PC-3 (cell line): Measurements from ENCODE around the gene SNTN. TPM values are rescaled to one million over a fixed set of nuclear protein-coding genes. Genes with fewer than 3 reads are reported as not detected.

Experiments used
- ATAC-seq: fragments of 200-7000 bp; cut with Tn5 transposase; 2 replicates; pipeline ENCODE4 v1.9.1; 2020; ENCODE audit warnings: mild to moderate bottlenecking, moderate library complexity
- Bru-seq: library from RNA; stranded (reverse); fragments of 400-500 nt; gene quantifications from one replicate; lab custom pipeline; 2021; lab: Mats Ljungman, UMichigan
- BruChase-seq, 2 experiments: library from RNA; stranded (reverse); fragments of 400-500 nt; gene quantifications; one replicate each; lab custom pipeline; 2021; lab: Mats Ljungman, UMichigan
- BruUV-seq: library from RNA; stranded (reverse); fragments of 400-500 nt; replicated peaks from 2 replicates; lab custom pipeline; 2021; lab: Mats Ljungman, UMichigan
- CTCF ChIA-PET: fragments of 300-600 bp; sonication (Branson Sonifier 250); formaldehyde crosslinking; loops from one replicate; lab custom pipeline; 2022; ENCODE audit warnings: antibody characterized with exemption; lab: Charles Lee
- POLR2A ChIA-PET: fragments of 300-600 bp; sonication (Branson Sonifier 250); formaldehyde crosslinking; loops from one replicate; lab custom pipeline; 2022; ENCODE audit warnings: antibody characterized with exemption; ENCODE audit not compliant: unreplicated experiment; lab: Charles Lee
- DNase-seq: peaks from one replicate; pipeline ENCODE4 v3.0.0-alpha.2; 2015
- H2AFZ ChIP-seq: fragments of 300-600 bp; sonication (generic); 2 replicates; pipeline ENCODE4 v1.6.0; 2016; ENCODE audit warnings: antibody characterized with exemption, low read length
- H3F3A ChIP-seq: fragments of 300-600 bp; sonication (generic); one replicate; pipeline ENCODE4 v1.6.0; 2017; ENCODE audit warnings: antibody characterized with exemption, low read length, control low read depth, mild to moderate bottlenecking; ENCODE audit not compliant: unreplicated experiment
- H3K27ac ChIP-seq: fragments of 300-600 bp; sonication (generic); 2 replicates; pipeline ENCODE4 v1.5.1; 2016; ENCODE audit warnings: mild to moderate bottlenecking, low read length
- H3K27me3 ChIP-seq: fragments of 300-600 bp; sonication (generic); 2 replicates; pipeline ENCODE4 v1.6.1; 2016; ENCODE audit warnings: low read length, mixed read lengths
- H3K36me3 ChIP-seq: fragments of 300-600 bp; sonication (generic); 2 replicates; pipeline ENCODE4 v1.6.1; 2016; ENCODE audit warnings: low read depth, mixed run types, low read length, mixed read lengths
- H3K4me1 ChIP-seq: fragments of 300-600 bp; sonication (generic); 2 replicates; pipeline ENCODE4 v1.5.1; 2016; ENCODE audit warnings: low read length; ENCODE audit not compliant: insufficient read depth
- H3K4me2 ChIP-seq: fragments of 300-600 bp; sonication (generic); 2 replicates; pipeline ENCODE4 v1.6.0; 2016; ENCODE audit warnings: low read length
- H3K4me3 ChIP-seq: fragments of 300-600 bp; sonication (generic); 2 replicates; pipeline ENCODE4 v1.5.1; 2016; ENCODE audit warnings: mild to moderate bottlenecking, low read length, mixed read lengths
- H3K79me2 ChIP-seq: fragments of 300-600 bp; sonication (generic); 2 replicates; pipeline ENCODE4 v1.6.1; 2017; ENCODE audit warnings: low read length, mixed read lengths
- H3K9ac ChIP-seq: fragments of 300-600 bp; sonication (generic); 2 replicates; pipeline ENCODE4 v1.6.0; 2016; ENCODE audit warnings: mild to moderate bottlenecking, low read length
- H3K9me2 ChIP-seq: fragments of 300-600 bp; sonication (generic); replicated peaks from 2 replicates; pipeline ENCODE4 v1.6.1; 2016; ENCODE audit warnings: mixed run types, low read length, mixed read lengths
- H3K9me3 ChIP-seq: fragments of 300-600 bp; sonication (generic); 2 replicates; pipeline ENCODE4 v1.6.1; 2016; ENCODE audit warnings: low read length, mixed read lengths
- H4K20me1 ChIP-seq: fragments of 300-600 bp; sonication (generic); 2 replicates; pipeline ENCODE4 v1.6.1; 2016; ENCODE audit warnings: low read length, mixed read lengths
- EZH2 ChIP-seq: fragments of 300-600 bp; sonication (generic); IDR thresholded peaks from one replicate; pipeline ENCODE4 v1.6.1; 2017; ENCODE audit warnings: antibody characterized with exemption, mild to moderate bottlenecking, low read length; ENCODE audit not compliant: unreplicated experiment
- EZH2phosphoT487 ChIP-seq: fragments of 300-600 bp; sonication (generic); IDR thresholded peaks from 2 replicates; pipeline ENCODE4 v1.6.1; 2018; ENCODE audit warnings: mild to moderate bottlenecking, antibody characterized with exemption, low read length, borderline replicate concordance
- intact Hi-C: fragments of 100-400 bp; cut with micrococcal nuclease; formaldehyde crosslinking; loops from 2 replicates; pipeline ENCODE4 v1.9.0; 2023
- long read RNA-seq: library from polyadenylated mRNA; unstranded; transcript quantifications from one replicate; pipeline ENCODE4 v2.0.0, GENCODE V29; 2021; ENCODE audit not compliant: unreplicated experiment
- total RNA-seq: library from RNA; depleted of rRNA; stranded (reverse); fragments of >200 nt; gene quantifications from 2 replicates; pipeline ENCODE4 v1.2.3, GENCODE V29; 2014; rRNA removed
- TF ChIP-seq, protein P1 (sequence below): fragments of 300-600 bp; sonication (generic); conservative IDR thresholded peaks from 2 replicates; pipeline ENCODE4 v1.5.1; 2017; ENCODE audit warnings: antibody characterized with exemption, low read depth, mild to moderate bottlenecking, low read length

The SNTN gene
- total RNA-seq (not detected in 2 replicates), Bru-seq, nascent RNA (not detected), BruChase-seq, experiment 1, labeled RNA remaining after a 6-hour chase (not detected), BruChase-seq, experiment 2, labeled RNA remaining after a 2-hour chase (not detected)
- long read RNA-seq: 0 reads

DNA sequence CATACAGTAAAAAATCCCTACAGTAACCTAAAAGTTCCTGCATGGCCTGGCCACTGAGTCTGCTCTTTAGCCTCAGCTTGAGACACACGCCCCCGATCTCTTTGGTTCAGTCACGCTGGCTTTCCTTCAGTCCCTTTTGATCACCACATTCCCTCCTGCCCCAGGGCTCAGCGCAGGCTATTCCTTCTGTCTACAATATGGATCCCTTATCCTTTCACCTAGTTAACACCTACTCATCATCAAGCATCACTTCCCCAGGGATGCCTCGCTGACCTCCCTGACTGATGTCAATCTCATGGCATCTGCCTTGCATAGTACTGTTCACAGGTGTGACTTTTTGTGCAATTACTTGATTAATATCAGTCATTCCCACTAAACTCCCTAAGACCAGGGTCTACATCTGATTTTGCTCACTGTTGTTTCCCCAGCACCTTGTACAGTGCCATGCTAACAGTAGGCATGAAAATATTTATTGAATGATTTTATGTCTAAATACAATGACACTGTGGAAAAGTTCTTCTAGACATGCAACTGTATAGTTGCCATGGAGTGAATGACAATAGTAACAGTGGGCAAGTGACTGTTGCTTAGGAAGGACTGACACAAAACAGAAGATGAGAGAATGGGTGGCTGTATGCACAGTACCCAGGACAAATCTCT lies at the start of gene SNTN:
TSS of gene SNTN (plus strand) at position 610 of the 660 bp plus-strand sequence. CDS start at position 623, 13 bp downstream.
- ChIA-PET POLR2A (no interaction called here), CTCF (no interaction called here)
- Histone ChIP-seq H3K4me3 (no peak within 1 kb of the TSS), H3K4me2 (no peak within 1 kb of the TSS), H3K9me3 (no peaks in the 10 kb centered on the region), H2AFZ (no peak within 1 kb of the TSS), H3K36me3 (no peaks in the 10 kb centered on the region), H3K79me2 (no peaks in the 10 kb centered on the region), H4K20me1 (no peaks in the 10 kb centered on the region), H3K9ac (no peak within 1 kb of the TSS), H3K4me1 (no peaks in the 10 kb centered on the region), H3K27ac (no peak within 1 kb of the TSS), H3K9me2 (no peaks in the 10 kb centered on the region), H3K27me3 (no peaks in the 10 kb centered on the region), H3F3A (no peaks in the 10 kb centered on the region)
- no peak for DNase-seq
- ATAC-seq: no peak
- intact Hi-C loops: no loop called here
- BruUV-seq: no TSS peak
- TF ChIP-seq EZH2: no peak
- TF ChIP-seq EZH2phosphoT487: no peak
- TF ChIP-seq, protein P1, sequence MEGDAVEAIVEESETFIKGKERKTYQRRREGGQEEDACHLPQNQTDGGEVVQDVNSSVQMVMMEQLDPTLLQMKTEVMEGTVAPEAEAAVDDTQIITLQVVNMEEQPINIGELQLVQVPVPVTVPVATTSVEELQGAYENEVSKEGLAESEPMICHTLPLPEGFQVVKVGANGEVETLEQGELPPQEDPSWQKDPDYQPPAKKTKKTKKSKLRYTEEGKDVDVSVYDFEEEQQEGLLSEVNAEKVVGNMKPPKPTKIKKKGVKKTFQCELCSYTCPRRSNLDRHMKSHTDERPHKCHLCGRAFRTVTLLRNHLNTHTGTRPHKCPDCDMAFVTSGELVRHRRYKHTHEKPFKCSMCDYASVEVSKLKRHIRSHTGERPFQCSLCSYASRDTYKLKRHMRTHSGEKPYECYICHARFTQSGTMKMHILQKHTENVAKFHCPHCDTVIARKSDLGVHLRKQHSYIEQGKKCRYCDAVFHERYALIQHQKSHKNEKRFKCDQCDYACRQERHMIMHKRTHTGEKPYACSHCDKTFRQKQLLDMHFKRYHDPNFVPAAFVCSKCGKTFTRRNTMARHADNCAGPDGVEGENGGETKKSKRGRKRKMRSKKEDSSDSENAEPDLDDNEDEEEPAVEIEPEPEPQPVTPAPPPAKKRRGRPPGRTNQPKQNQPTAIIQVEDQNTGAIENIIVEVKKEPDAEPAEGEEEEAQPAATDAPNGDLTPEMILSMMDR: no peak

DNA sequence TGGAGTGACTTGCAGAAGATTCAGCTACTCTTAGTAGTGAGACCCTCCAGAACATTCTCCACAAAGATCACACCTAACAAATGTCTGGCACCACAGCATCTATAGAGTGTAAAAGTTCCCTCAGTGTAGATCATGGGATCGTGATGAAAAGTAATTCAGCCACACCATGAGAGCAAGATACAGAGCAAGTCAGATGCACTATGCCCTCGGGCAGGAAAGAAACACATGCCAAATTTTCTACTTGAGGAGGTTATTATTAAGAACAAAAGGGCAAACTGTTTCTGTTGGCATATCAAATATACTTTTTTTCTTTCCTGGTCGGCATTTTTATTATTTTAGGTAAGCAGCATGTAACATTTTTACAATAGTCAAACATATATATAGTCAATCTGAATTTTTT lies 44.8 kb upstream of the SNTN start:
- no peaks in the 10 kb centered on the region for H3K9me2 ChIP-seq

More for the DNA sequence above, 44.8 kb upstream of the SNTN start:
- intact Hi-C loops: no loop called here
- ATAC-seq (no peak), DNase-seq (no peak)
- Histone ChIP-seq H3F3A (no peaks in the 10 kb centered on the region), H3K9ac (no peak overlapping the region), H3K4me3 (no peak overlapping the region), H3K9me3 (no peaks in the 10 kb centered on the region), H3K27me3 (peaks cover 8% of the 10 kb centered on the region; the same call in 1 of the 2 replicates), H2AFZ (no peak overlapping the region), H4K20me1 (no peaks in the 10 kb centered on the region), H3K4me2 (no peak overlapping the region), H3K36me3 (no peaks in the 10 kb centered on the region), H3K4me1 (no peaks in the 10 kb centered on the region), H3K27ac (no peak overlapping the region), H3K79me2 (no peaks in the 10 kb centered on the region)
- POLR2A ChIA-PET: no interaction called here
- BruUV-seq: no TSS peak
- TF ChIP-seq, protein P1: no peak
- TF ChIP-seq EZH2 (no peak), EZH2phosphoT487 (no peak)
- CTCF ChIA-PET: no interaction called here
